Kidney epithelial cell (primary cell): ENCODE results near the gene UBE2D2. TPM values are rescaled to one million over a fixed set of nuclear protein-coding genes. Genes with fewer than 3 reads are reported as not detected.
"Not testable (repeated sequence)": the region's sequence is repeated elsewhere in the genome, so short reads cannot be mapped to it uniquely, and the experiment has no call there.

Experiments used
- DNase-seq: peaks from one replicate; pipeline ENCODE4 v3.0.0-alpha.2; 2010; ENCODE audit warnings: low read depth
- H3K27me3 ChIP-seq: 2 replicates; pipeline ENCODE4 v1.6.0; 2011; ENCODE audit warnings: low read length; ENCODE audit not compliant: control insufficient read depth, insufficient read depth
- H3K36me3 ChIP-seq: 2 replicates; pipeline ENCODE4 v1.5.1; 2011; ENCODE audit warnings: low read length; ENCODE audit not compliant: control insufficient read depth, insufficient read depth
- H3K4me3 ChIP-seq: 2 replicates; pipeline ENCODE4 v1.5.1; 2011; ENCODE audit warnings: low read depth, mild to moderate bottlenecking, control low read depth, low read length
- CTCF ChIP-seq: IDR thresholded peaks from 2 replicates; pipeline ENCODE4 v1.5.1; 2011; ENCODE audit warnings: mild to moderate bottlenecking, moderate library complexity, low read length, control low read depth, inconsistent platforms; ENCODE audit not compliant: insufficient read depth, poor library complexity, severe bottlenecking
- total RNA-seq: library from RNA; depleted of rRNA; stranded (reverse); fragments of >200 nt; gene quantifications from 2 replicates; pipeline ENCODE4 v1.2.3, GENCODE V29; 2015

UBE2D2 gene
- total RNA-seq, 1 donor from 2014 or later, result 120 TPM

- Histone ChIP-seq H3K27me3 (no peaks in the 10 kb centered on the region), H3K4me3 (no peak overlapping the region), H3K36me3 (peaks cover 1% of the 10 kb centered on the region)
- no peak for TF ChIP-seq CTCF
- DNase-seq, result peak; percentile 48
These were observed 39.3 kb downstream of the UBE2D2 start for GRCh38 chr5:139600336-139600949.

- Histone ChIP-seq H3K4me3 (no peak overlapping the region), H3K36me3 (peaks cover 1% of the 10 kb centered on the region), H3K27me3 (no peaks in the 10 kb centered on the region)
- no peak for TF ChIP-seq CTCF
- no peak for DNase-seq
These were observed 40.3 kb downstream of the UBE2D2 start for GRCh38 chr5:139601429-139601828.

- not testable (repeated sequence) for DNase-seq, H3K27me3 ChIP-seq, H3K36me3 ChIP-seq, H3K4me3 ChIP-seq
These were observed 40.8 kb downstream of the UBE2D2 start for GRCh38 chr5:139601948-139602347.

- no peaks in the 10 kb centered on the region for H3K27me3 ChIP-seq
- DNase-seq, result no peak
- H3K36me3 ChIP-seq, result peaks cover 1% of the 10 kb centered on the region
- TF ChIP-seq CTCF, result no peak
- no peak overlapping the region for H3K4me3 ChIP-seq
These were observed 44.7 kb downstream of the UBE2D2 start for GRCh38 chr5:139605887-139606286.

- no peaks in the 10 kb centered on the region for H3K36me3 ChIP-seq
- TF ChIP-seq CTCF, result no peak
These were observed 50.8 kb downstream of the UBE2D2 start for GRCh38 chr5:139611703-139612584.

GRCh38 chr5:139619861-139620260 lies 58.7 kb downstream of the UBE2D2 start:
- no peak for TF ChIP-seq CTCF
- no peaks in the 10 kb centered on the region for H3K36me3 ChIP-seq
- no peak overlapping the region for H3K4me3 ChIP-seq

More at GRCh38 chr5:139611703-139612584, 50.8 kb downstream of the UBE2D2 start:
- Histone ChIP-seq H3K4me3 (no peak overlapping the region), H3K27me3 (no peaks in the 10 kb centered on the region)
- no peak for DNase-seq

GRCh38 chr5:139625398-139625797 lies 64.3 kb downstream of the UBE2D2 start:
- H3K27me3 ChIP-seq, H3K36me3 ChIP-seq, DNase-seq, H3K4me3 ChIP-seq: not testable (repeated sequence)

More at GRCh38 chr5:139619861-139620260, 58.7 kb downstream of the UBE2D2 start:
- no peaks in the 10 kb centered on the region for H3K27me3 ChIP-seq
- DNase-seq, result no peak
